Measurements from ENCODE around the gene AFAP1L2. TPM values are rescaled to one million over a fixed set of nuclear protein-coding genes. Genes with fewer than 3 reads are reported as not detected.

AFAP1L2 gene
- total and polyA plus RNA-seq, 9 of the 15 experiments (the other 6 are each of a cell fraction or from before 2014, with no cell fraction given), result 0.07 TPM; not detected in 8

DNA sequence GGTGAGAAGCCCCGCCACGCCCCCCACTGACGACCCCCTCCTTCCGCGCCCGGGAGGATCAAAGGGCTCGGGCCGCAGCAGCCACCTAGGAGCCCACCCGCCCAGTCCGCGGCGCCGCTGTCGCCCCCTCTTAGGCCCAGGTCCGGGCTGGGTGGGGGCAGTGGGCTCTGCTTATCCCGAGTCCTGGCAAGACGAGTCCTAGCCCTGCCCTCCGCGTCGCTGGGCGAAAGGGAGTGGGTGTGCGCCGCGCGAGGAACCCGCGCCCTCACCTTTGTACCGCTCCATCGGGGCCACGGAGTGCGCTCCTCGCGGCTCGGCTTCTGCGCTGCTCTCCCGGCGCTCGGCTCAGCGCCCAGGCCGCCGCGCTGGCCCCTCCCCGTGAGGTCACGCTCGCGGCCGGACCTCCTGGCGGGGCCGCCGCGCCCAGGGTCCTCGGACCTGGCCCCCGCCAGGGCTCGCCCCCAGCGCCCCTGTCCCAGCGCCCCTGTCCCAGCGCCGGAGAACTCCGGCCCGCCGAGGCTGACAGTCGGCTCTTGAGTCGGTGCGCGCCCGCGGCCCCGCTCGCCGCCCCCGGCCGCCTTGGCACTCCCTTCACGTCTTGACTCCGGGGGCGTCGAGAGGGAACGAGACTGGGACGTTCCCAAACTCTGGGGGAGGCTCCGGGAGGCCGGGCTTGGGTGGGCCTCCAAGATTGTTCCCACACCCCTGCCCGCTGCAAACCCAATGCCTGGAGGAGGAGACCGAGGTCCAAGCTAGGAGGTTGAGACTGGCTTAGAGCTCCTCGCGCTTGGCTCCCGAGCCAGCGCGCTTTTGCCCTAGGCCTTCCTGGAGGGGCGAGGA, at the start of gene AFAP1L2 (continued):
- TF ChIP-seq MEIS2 (IDR thresholded peaks at IDR 0.05; ENCODE audit: partially characterized antibody) (no peak), KHSRP (IDR thresholded peaks at IDR 0.05) (no peak)

DNA sequence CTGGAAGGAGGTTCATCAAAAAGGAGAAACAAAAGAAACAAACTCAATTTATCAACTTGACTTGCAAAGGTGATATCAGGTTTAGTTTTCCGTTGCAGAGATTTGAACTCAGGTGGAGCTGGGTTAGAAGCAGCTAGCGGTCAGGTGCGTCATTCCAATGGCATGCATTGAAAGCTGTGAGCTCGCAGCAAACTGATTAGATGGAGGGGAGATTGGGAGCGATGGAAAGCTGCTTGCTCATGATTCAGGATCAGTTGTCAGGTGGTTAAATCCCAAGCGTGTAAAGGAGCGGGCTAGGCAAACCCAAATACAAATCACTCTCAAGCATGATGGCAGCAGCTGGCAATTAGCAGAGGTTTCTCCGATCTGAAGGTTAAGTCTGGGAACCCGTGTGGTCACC, 49.3 kb upstream of the AFAP1L2 start:
- Histone ChIP-seq H3K79me2 (ENCODE audit: control insufficient read depth, insufficient read depth, low read length) (no peaks in the 10 kb centered on the region), H2AFZ (ENCODE audit: low read depth, low read length) (no peak overlapping the region), H3K36me3 (ENCODE audit: control insufficient read depth, insufficient read depth, low read length) (no peaks in the 10 kb centered on the region), H3K27ac (ENCODE audit: extremely low read depth, low read depth, low read length) (no peak overlapping the region), H3K4me3 (no peak overlapping the region), H4K20me1 (replicated peaks; ENCODE audit: control insufficient read depth, insufficient read depth, low read length) (no peaks in the 10 kb centered on the region), H3K9ac (ENCODE audit: insufficient read depth in 1 of 2, low read depth in 2 of 2, low read length in 2 of 2) (no peak overlapping the region), H3K27me3 (ENCODE audit: control insufficient read depth in 2 of 2, insufficient read depth in 2 of 2, low read length in 2 of 2) (no peaks in the 10 kb centered on the region), H3K4me2 (ENCODE audit: insufficient read depth, low read length) (no peak overlapping the region), H3K4me1 (replicated peaks in 1 of 2; ENCODE audit: control insufficient read depth in 2 of 2, insufficient read depth in 2 of 2, low read length in 2 of 2) (no peaks in the 10 kb centered on the region), H3K9me3 (replicated peaks; ENCODE audit: control insufficient read depth, insufficient read depth, low read depth, low read length) (no peaks in the 10 kb centered on the region), H3K9me1 (ENCODE audit: control insufficient read depth, insufficient read depth, low read length) (no peaks in the 10 kb centered on the region)
- FAIRE-seq (no peak), ATAC-seq (no peak), DNase-seq (ENCODE audit: extremely low read depth in 1 of 4, low spot score in 3 of 4) (no peak)
- BruUV-seq (replicated peaks), result no TSS peak
- TF ChIP-seq, protein P1, sequence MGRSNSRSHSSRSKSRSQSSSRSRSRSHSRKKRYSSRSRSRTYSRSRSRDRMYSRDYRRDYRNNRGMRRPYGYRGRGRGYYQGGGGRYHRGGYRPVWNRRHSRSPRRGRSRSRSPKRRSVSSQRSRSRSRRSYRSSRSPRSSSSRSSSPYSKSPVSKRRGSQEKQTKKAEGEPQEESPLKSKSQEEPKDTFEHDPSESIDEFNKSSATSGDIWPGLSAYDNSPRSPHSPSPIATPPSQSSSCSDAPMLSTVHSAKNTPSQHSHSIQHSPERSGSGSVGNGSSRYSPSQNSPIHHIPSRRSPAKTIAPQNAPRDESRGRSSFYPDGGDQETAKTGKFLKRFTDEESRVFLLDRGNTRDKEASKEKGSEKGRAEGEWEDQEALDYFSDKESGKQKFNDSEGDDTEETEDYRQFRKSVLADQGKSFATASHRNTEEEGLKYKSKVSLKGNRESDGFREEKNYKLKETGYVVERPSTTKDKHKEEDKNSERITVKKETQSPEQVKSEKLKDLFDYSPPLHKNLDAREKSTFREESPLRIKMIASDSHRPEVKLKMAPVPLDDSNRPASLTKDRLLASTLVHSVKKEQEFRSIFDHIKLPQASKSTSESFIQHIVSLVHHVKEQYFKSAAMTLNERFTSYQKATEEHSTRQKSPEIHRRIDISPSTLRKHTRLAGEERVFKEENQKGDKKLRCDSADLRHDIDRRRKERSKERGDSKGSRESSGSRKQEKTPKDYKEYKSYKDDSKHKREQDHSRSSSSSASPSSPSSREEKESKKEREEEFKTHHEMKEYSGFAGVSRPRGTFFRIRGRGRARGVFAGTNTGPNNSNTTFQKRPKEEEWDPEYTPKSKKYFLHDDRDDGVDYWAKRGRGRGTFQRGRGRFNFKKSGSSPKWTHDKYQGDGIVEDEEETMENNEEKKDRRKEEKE (IDR thresholded peaks at IDR 0.05; ENCODE audit: borderline replicate concordance in 1 of 2, control insufficient read depth in 1 of 2, low read depth in 2 of 2, low read length in 1 of 2), result no peak
- no peak for TF ChIP-seq OTX1 (CRISPR knock-in tag; IDR thresholded peaks at IDR 0.05)
- no peak for TF ChIP-seq IFI16 (CRISPR knock-in tag; IDR thresholded peaks at IDR 0.05)
- ChIA-PET POLR2A (no interaction called here), CTCF (ENCODE audit: low intra/inter-chr PET ratio) (no interaction called here)
- intact Hi-C loops (cut with micrococcal nuclease) (no loop called here), in situ Hi-C loops (cut with MboI) (no loop called here)
- 2% methylated on average over 8 of the region's 9 CpGs for WGBS (ENCODE audit: insufficient coverage, low coverage, missing lambda C conversion rate)

Measured in K562 (cell line).